HG03095 (cell line): ENCODE data around the gene ARNT2.
"Not testable (repeated sequence)": the region's sequence is repeated elsewhere in the genome, so short reads cannot be mapped to it uniquely, and the experiment has no call there.

Source experiments
- ATAC-seq: cut with Tn5 transposase; IDR thresholded peaks from one replicate; pipeline ENCODE4 v1.9.1; 2021; ENCODE audit warnings: moderate library complexity; ENCODE audit not compliant: unreplicated experiment

The ARNT2 gene

GRCh38 chr15:80509800-80510199 is 105.6 kb downstream of the ARNT2 start:
- ATAC-seq = no peak

- ATAC-seq = not testable (repeated sequence)
Observed at GRCh38 chr15:80510985-80511384, 106.8 kb downstream of the ARNT2 start.

GRCh38 chr15:80512726-80513660 is 108.8 kb downstream of the ARNT2 start:
- ATAC-seq = no peak

- ATAC-seq = no peak
Observed at GRCh38 chr15:80514071-80514780, 110.0 kb downstream of the ARNT2 start.

- no peak for ATAC-seq
Observed at GRCh38 chr15:80517290-80517689, 113.1 kb downstream of the ARNT2 start.

- no peak for ATAC-seq
Observed at GRCh38 chr15:80518522-80518921, 114.3 kb downstream of the ARNT2 start.

- no peak for ATAC-seq
Observed at GRCh38 chr15:80523746-80524145, 119.6 kb downstream of the ARNT2 start.

- no peak for ATAC-seq
Observed at GRCh38 chr15:80525853-80526252, 121.7 kb downstream of the ARNT2 start.

- ATAC-seq = no peak
Observed at GRCh38 chr15:80526556-80527340, 122.6 kb downstream of the ARNT2 start.

- ATAC-seq = no peak
Observed at GRCh38 chr15:80527406-80527805, 123.2 kb downstream of the ARNT2 start.

- no peak for ATAC-seq
Observed at GRCh38 chr15:80527961-80528360, 123.8 kb downstream of the ARNT2 start.

- ATAC-seq = no peak
Observed at GRCh38 chr15:80530737-80531365, 126.7 kb downstream of the ARNT2 start.

- ATAC-seq = no peak
Observed at GRCh38 chr15:80531388-80531787, 127.2 kb downstream of the ARNT2 start.

GRCh38 chr15:80531796-80532195 is 127.6 kb downstream of the ARNT2 start:
- no peak for ATAC-seq

GRCh38 chr15:80533790-80534333 is 129.7 kb downstream of the ARNT2 start:
- no peak for ATAC-seq

- no peak for ATAC-seq
Observed at GRCh38 chr15:80536231-80536630, 132.0 kb downstream of the ARNT2 start.

GRCh38 chr15:80536716-80537115 is 132.5 kb downstream of the ARNT2 start:
- ATAC-seq = no peak

- no peak for ATAC-seq
Observed at GRCh38 chr15:80545078-80545477, 140.9 kb downstream of the ARNT2 start.

GRCh38 chr15:80547264-80547663 is 143.1 kb downstream of the ARNT2 start:
- ATAC-seq = no peak

- ATAC-seq = no peak
Observed at GRCh38 chr15:80549191-80549590, 145.0 kb downstream of the ARNT2 start.

GRCh38 chr15:80549654-80550053 is 145.5 kb downstream of the ARNT2 start:
- ATAC-seq = no peak
